ENCODE results near the gene GTF2A2. TPM values are rescaled to one million over a fixed set of nuclear protein-coding genes. Genes with fewer than 3 reads are reported as not detected.

GTF2A2 gene, protein sequence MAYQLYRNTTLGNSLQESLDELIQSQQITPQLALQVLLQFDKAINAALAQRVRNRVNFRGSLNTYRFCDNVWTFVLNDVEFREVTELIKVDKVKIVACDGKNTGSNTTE
- 100 to 1,000 TPM; 167 to 173 TPM for total RNA-seq

DNA sequence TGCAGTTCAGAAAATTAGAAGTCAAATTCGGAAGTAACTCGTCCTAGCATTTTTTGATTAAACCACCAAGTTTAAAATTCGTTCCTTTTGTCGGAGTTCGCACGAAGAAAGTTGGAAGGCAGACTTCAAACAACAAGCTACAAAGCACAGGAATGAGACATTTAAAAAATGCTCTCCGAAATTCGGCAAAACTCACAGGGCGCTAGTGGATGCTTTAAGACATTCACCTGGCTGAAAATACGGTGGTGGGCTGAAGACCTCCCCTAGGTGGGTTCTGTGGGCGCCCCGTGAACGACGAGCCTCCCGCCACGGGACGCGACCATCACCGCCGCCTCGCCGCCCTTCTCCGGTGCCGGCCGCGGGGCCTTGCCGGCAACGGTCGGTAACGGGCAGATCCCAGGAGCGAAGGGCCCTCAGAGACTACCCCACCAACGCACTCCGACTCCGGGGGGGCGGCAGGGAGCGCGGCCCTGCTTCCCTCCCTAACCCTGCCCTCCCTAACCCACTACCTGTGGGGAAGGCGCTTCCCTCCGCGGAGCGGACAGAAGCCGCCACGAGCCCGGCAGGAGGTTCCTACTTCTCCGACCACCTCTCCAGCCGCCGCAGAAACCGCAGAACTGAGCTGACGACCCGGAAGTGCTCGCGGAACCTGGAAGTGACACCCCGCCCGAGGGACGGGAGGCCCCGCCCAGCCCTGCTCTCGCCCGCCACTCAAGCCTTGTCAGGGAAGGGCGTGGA, at the start of gene GTF2A2:
Gene GTF2A2 (minus strand): TSS at position 619 of the 738 bp plus-strand sequence. CDS start 5,238 bp downstream, outside the sequence.
- POLR2A ChIA-PET = interaction anchor here (1.0 to 1.3 kb wide), 3 partner anchors 8 to 62 kb away, joined by 3 to 5 read pairs (median 4); no protein-coding TSS in a partner anchor
- intact Hi-C loops (cut with micrococcal nuclease) = no loop called here
- TF ChIP-seq CTCF (IDR thresholded peaks at IDR 0.05) = no peak
- no peaks in the 10 kb centered on the region for H3K27me3 Mint-ChIP-seq
- H3K4me1 Mint-ChIP-seq (ENCODE audit: low read depth) = peaks cover 7% of the 10 kb centered on the region
- H3K27ac Mint-ChIP-seq = no peak within 1 kb of the TSS
- H3K9me3 Mint-ChIP-seq = peaks cover 2% of the 10 kb centered on the region
- CTCF ChIA-PET = interaction anchor here (0.6 to 1.1 kb wide), 5 partner anchors 11 to 124 kb away, joined by 3 to 5 read pairs (median 3); no protein-coding TSS in a partner anchor
- DNase-seq = peak; percentile 97
- peaks cover 22% of the 10 kb centered on the region for H3K36me3 Mint-ChIP-seq (ENCODE audit: low read depth)
- H3K4me3 Mint-ChIP-seq = peak within 1 kb of the TSS; percentile 32
- ATAC-seq = peak; percentile 100

DNA sequence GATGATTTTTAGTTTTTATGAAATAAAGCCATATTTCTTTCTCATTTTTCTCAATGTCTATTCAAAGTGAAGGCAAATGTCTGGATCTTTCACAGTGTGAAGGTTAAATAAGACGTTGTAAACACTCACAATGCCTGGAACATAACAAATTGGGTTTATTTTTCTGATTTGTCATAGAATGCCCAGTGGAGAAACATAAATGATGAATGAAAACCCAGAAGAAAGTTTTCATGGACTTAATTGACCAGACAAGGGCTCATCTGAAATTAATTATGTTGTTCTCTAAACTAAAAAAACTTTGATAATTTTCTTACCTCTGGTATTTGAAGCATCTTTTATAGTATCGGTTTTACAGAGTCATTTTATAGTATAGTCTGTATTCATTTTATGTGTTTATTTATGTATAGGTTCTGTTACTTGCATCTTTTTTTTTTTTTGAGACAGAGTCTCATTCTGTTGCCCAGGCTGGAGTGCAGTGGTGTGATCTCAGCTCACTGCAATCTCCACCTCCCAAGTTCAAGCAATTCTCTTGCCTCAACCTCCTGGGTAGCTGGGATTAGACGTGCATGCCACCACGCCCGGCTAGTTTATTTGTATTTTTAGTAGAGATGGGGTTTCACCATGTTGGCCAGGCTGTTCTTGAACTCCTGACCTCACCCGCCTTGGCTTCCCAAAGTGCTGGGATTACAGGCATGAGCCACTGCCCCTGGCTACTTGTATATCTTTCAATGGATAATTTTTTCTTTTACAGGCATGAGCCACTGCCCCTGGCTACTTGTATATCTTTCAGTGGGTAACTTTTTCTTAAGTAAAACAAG, 46.9 kb upstream of the GTF2A2 start:
- ChIA-PET CTCF (interaction anchor here (0.5 to 1.2 kb wide), 2 partner anchors 13 to 476 kb away, joined by 4 read pairs; no protein-coding TSS in a partner anchor), POLR2A (no interaction called here)
- no peak for DNase-seq
- Mint-ChIP-seq H3K9me3 (no peaks in the 10 kb centered on the region), H3K4me1 (ENCODE audit: low read depth) (no peaks in the 10 kb centered on the region), H3K27ac (no peak overlapping the region), H3K36me3 (ENCODE audit: low read depth) (no peaks in the 10 kb centered on the region), H3K27me3 (no peaks in the 10 kb centered on the region), H3K4me3 (no peak overlapping the region)
- intact Hi-C loops (cut with micrococcal nuclease) = no loop called here
- ATAC-seq = no peak
- no peak for TF ChIP-seq CTCF (IDR thresholded peaks at IDR 0.05)

- CTCF ChIA-PET = no interaction called here
- intact Hi-C loops (cut with micrococcal nuclease) = no loop called here
- ATAC-seq = no peak
- Mint-ChIP-seq H3K27ac (no peak overlapping the region), H3K4me3 (no peak overlapping the region), H3K9me3 (no peaks in the 10 kb centered on the region), H3K27me3 (no peaks in the 10 kb centered on the region), H3K36me3 (ENCODE audit: low read depth) (no peaks in the 10 kb centered on the region), H3K4me1 (ENCODE audit: low read depth) (no peaks in the 10 kb centered on the region)
- POLR2A ChIA-PET = no interaction called here
- DNase-seq = no peak
- TF ChIP-seq CTCF (IDR thresholded peaks at IDR 0.05) = no peak
Measured at GRCh38 chr15:59702351-59702750, 45.0 kb upstream of the GTF2A2 start.

DNA sequence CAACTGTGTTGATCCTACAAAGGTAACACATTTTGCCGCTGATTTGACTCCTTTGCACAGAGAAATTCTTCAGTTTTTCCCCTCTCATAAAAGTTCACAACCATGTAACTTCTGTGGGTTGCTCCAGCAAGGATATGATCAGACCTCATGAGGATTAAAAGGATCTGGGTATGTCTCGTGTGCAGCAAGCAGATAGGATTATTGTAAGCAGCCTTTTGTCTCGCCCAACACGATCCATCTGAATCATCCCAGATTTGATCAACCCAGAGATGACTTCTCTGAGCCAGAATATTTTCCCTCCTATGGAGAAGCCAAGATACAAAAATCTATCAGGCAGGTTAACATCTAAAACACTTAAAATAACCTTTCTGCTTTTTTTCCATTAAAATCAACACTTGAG, 44.6 kb upstream of the GTF2A2 start:
- H3K36me3 Mint-ChIP-seq (ENCODE audit: low read depth) = no peaks in the 10 kb centered on the region
- intact Hi-C loops (cut with micrococcal nuclease) = no loop called here
- H3K27me3 Mint-ChIP-seq = no peaks in the 10 kb centered on the region
- ChIA-PET POLR2A (no interaction called here), CTCF (no interaction called here)
- H3K4me1 Mint-ChIP-seq (ENCODE audit: low read depth) = no peaks in the 10 kb centered on the region
- H3K4me3 Mint-ChIP-seq = no peak overlapping the region
- DNase-seq (no peak), ATAC-seq (no peak)
- TF ChIP-seq CTCF (IDR thresholded peaks at IDR 0.05) = no peak
- no peak overlapping the region for H3K27ac Mint-ChIP-seq
- no peaks in the 10 kb centered on the region for H3K9me3 Mint-ChIP-seq
